ENCODE measurements around the gene TMEM248.
"Not testable (repeated sequence)": the region's sequence is repeated elsewhere in the genome, so short reads cannot be mapped to it uniquely, and the experiment has no call there.

TMEM248 gene

DNA sequence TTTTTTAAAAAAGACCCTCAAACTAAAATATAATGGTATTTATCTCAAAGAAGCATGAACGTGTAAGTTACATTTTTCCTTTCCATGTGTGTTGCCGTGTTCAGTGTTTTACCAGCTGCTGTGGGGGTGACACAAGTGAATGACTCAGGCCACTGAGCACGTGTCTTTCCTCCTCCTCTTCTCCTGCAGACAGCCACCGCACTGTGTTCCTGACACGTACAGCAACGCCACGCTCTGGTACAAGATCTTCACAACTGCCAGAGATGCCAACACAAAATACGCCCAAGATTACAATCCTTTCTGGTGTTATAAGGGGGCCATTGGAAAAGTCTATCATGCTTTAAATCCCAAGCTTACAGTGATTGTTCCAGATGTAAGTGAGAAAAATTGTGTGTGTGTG, 29.7 kb downstream of the TMEM248 start:
- no peak for DNase-seq (ENCODE audit: low spot score)

DNA sequence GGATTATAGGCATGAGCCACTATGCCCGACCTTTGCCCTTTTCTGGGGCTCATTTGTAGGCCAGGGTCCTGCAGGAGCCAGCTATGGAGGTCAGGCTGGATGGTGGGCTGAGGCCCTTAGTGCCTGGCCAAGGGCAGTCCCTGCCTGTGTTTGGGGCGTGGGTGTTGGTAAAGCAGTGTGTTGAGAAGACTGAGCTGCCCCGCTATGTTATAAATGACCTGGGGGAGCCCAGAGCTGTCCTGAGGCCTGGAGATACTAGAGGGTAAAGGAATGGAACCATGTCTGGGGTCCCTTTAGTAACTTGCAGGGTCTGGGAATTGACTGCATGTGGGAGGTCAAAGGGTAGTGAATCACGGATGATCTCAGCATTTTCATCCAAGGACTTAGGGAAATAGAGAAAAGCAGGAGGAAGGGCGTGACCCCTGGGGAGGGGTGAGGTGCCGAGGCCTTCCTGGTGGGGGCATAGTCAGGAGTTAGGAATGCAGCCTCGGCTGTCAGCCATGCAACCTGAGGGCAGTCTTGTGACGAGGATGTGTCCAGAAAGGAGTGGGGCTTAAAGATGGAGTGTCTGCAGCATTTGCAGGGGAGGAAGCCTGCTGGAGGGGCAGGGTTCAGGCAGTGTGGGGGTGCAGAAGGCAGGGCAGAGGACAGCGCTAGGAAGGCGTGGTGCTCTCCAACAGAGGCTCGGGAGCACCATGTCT, 31.5 kb downstream of the TMEM248 start:
- DNase-seq (ENCODE audit: low spot score): no peak

DNA sequence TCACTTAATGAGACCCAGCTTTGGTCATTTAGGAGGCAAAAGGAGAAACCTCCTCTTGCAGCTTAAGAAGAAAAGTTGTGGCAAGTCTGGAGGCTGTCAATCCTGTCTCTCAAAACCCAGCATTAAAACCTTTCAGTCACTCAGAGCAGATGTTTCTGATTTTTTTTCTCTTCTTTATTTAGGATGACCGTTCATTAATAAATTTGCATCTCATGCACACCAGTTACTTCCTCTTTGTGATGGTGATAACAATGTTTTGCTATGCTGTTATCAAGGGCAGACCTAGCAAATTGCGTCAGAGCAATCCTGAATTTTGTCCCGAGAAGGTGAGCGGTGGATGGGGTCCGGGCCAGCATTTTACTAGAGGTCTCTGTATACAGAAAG, 32.0 kb downstream of the TMEM248 start:
- no peak for DNase-seq (ENCODE audit: low spot score)

DNA sequence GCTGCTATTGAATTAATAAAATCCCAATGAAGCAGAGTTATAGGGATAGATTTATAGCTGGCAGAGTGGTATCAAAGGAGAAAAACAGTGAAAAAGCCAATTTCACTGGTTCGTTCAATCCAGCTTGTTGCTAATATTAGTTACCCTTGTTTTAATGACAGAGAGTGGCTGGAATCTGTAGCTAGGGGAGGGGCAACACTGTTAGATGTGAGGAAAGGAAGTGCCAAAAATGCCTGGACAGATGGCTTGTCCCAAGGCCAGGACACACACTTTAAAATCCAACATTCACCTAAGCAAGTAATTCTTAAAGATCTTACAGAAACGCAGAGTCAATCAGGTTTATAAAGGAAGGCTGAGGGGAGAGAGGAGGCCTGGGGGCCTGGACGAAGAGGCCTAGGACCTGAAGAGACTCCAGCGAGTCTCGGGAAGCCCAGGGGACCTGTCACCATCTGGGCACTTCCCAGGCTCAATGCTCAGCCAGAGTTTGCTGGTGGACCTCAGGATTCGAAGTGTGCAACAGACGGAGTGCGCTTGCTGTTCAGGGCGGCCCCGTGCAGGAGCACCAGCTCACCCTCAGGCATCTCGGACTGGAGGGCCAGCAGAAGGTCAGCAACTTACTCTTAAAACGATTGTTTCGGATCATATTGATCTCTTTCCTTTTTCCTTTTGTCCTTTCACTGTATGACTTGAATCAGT, 36.7 kb downstream of the TMEM248 start:
- no peak for DNase-seq (ENCODE audit: low spot score)

DNA sequence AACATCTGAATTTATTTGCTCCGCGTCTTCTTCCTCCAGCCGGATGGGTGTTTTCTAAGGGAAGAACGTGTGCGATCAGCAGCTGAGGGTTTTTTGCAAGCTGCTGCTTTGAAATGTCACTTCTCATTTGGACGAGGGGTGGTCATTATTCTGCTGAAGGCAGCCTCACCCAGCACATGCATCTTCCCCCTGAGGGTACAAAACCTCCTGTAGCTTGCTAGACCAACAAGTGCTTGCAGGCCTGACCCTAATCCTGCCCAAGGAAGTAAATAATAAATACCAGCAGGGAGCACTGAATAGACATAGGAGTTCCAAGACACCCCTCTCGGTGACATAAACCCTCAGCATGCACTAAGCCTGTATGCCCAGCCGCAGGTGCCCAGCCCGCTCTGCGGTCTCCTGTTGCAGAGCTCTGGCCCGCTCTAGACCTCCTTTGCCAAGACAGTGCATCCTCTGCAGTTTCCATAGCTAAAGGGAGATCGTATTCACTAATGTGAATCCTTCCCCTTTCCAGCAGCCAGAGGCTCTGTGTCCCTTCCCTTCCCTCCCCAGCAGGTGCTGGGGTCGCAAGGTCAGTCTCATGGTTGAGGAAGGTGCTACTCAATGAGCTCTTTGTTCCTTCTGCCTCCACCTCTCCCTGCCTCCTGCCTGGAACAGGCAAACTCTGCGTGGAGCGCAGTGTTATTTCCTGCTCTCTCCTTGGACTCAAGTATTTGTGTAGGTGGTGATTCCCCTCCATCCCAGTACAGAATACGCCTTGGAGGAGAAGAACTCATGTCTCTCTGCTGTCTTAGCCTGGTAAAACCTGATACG, 37.7 kb downstream of the TMEM248 start:
- no peak for DNase-seq (ENCODE audit: low spot score)

DNA sequence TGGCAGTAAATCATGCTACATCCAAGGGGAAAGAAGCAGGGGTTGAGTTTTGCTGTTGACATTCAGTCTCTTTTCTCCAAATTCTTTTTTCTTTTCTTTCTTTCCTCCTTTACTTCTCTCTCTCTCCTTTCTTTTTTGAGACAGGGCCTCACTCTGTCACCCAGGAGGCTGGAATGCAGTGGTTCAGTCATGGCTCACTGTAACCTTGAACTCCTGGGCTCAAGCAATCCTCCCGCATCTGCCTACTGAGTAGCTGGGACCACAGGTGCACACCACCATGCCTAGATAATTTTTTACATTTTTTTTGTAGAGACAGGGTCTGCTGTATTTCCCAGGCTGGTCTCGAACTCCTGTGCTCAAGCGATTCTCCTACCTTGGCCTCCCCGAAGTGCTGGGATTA, 39.2 kb downstream of the TMEM248 start:
- DNase-seq (ENCODE audit: low spot score): no peak

DNA sequence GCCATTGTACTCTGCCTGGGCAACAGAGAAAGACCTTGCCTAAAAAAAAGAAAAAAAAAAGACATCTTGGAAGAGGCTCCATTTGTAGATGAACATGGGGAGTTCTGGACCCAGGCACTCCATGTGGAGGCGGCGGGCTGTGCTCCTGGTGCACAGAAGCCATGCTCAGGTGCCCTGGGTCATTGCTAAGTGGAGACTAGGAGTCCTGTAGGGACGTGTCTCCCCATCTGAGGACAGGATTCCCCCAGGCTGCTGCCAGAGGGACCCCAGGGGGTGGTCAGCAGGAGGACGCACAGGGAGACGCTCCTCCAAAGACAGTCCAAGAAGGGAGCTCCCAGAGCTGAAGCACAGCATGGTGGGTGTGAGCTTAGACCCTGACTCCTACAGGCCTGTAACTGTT, 40.1 kb downstream of the TMEM248 start:
- no peak for DNase-seq (ENCODE audit: low spot score)

DNA sequence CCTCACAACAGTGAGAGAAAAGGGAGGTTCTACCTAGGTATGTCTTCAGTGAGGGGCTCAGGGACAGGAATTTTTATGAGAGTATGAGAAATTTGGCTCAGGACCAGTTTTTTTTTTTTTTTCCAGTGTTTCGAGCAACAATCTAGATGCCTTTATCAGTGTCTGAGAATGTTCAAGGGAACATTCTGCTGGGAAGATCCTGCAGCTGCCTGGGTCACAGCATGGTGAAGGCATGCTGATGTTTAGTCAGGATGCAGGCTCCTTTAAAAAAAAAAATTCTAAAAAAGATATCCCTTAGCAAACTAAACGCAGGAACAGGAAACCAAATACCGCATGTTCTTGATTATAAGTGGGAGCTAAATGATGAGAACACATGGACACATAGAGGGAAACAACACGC, 43.4 kb downstream of the TMEM248 start:
- no peak for DNase-seq (ENCODE audit: low spot score)

DNA sequence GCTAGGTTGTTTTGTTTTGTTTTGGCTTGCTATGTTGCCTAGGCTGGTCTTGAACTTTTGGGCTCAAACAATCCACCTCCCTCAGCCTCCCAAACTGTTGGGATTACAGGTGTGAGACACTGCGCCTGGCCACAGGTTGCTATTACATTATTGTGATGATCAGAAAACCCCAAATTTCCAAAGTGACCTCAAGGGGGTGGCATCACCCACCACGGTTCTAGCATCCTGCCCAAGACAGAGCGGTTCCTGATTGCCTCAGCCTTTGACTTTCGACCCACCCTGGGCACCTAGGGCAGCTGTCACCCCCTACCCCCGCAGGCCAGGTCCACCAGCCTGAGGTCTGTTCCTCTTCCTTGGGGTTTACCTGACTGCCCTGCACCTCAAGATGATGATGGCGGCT, 46.0 kb downstream of the TMEM248 start:
- no peak for DNase-seq (ENCODE audit: low spot score)

DNA sequence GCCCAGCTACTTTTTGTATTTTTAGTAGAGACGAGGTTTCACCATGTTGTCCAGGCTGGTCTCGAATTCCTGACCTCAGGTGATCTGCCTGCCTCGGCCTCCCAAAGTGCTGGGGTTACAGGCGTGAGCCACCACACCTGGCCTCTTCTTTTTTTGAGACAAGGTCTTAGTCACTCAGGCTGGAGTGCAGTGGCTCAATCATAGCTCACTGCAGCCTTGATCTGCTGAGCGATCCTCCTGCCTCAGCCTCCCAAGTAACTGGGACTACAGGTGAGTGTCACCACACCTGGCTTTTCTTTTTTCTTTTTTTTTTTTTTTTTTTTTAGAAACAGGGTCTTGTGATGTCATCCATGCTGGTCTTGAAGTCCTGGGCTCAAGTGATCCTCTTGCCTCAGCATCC, 48.0 kb downstream of the TMEM248 start:
- DNase-seq (ENCODE audit: low spot score): not testable (repeated sequence)

DNA sequence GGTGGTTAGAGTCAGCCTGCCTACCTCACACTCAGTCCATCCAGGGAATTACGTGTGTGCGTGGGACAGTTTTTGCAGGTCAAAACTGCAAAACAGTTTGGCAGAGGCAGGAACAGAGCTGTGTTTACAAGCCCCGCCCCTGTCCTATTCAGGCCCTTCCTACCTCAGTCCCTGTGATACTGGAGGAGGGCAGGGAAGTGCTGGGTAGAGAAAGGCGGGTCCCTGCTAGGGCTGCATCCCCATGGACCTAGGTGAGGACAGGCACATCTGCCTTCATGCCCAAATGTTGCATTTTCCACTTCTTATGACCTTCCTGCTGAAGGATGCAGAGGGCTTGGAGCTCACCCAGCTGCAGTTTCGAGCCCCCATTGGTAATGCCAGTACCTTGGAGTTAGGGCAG, 49.3 kb downstream of the TMEM248 start:
- no peak for DNase-seq (ENCODE audit: low spot score)

DNA sequence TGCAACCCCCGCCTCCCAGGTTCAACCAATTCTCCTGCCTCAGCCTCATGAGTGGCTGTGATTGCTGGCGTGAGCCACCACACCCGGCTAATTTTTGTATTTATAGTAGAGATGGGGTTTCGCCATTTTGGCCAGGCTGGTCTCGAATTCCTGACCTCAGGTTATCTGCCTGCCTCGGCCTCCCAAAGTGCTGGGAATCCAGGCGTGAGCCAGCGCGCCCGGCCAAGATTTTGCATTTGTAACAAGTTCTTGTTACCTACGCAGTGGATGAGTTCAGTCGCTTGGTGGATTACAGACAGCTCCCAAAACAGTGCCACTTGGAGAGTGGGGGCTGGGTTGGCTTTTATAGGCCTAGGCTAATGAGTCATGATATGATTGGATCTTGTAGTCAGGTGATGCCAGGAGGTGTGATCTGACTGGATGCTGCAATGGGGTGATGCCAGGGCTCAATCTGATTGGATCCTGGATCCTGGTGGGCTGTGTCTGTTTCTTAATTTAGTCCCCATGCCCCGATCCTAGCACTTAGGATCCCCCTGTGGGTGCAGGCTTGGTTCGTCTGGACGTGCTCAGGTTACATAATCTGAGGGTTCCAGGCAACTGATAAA, 54.1 kb downstream of the TMEM248 start:
- DNase-seq (ENCODE audit: low spot score): no peak

DNA sequence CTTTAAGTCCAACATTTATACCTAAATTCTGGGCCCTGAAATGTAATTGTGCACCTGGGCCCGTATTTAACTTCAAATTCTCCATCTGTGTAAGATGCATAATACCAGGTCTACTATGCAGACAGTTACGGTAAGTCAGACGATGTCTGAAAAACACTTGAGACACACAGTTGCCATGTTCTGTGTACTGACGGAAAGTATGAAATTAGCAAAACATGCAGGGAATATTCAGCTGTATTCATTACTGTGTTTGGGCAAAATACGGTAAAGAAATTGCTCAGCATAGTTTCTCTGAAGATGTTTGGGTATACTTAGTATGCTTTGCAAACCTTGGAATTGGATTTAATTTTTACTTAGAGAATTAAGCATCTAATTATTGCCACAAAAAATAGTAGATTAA, 57.3 kb downstream of the TMEM248 start:
- not testable (repeated sequence) for DNase-seq (ENCODE audit: low spot score)

DNA sequence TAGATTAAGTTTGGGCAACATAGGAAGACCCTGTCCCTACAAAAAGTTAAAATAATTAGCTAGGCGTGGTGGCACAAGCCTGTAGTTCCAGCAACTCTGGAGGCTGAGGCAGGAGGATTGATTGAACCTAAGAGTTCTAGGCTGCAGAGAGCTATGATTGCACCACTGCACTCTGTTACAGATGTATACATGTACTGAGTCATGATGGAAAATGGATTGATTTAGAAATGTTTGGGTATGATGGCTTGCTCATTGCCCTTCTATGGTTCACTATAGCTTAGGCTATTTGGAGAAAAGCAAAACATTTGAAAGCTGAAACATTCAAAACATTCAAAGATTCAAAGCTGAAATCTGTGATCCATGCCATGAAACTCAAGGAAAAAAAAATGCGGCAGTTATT, 58.0 kb downstream of the TMEM248 start:
- not testable (repeated sequence) for DNase-seq (ENCODE audit: low spot score)

DNA sequence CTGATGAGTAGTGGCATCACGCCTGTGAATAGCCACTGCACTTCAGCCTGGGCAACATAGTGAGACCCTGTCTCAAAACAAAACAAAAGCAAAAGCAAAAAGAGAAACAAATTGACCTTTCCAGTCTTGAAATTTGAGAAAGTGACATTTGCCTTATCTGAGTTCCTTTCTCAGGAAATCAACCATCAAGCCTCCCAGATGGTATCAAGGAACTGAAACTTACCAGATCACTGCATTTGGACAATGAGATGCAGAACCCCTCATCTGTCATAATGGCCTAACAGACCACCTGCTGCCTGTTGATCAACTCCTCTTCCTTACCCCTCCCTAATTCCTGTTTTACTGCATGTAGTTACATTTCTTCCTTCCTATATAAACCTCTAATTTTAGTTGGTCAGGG, 59.3 kb downstream of the TMEM248 start:
- DNase-seq (ENCODE audit: low spot score): not testable (repeated sequence)

DNA sequence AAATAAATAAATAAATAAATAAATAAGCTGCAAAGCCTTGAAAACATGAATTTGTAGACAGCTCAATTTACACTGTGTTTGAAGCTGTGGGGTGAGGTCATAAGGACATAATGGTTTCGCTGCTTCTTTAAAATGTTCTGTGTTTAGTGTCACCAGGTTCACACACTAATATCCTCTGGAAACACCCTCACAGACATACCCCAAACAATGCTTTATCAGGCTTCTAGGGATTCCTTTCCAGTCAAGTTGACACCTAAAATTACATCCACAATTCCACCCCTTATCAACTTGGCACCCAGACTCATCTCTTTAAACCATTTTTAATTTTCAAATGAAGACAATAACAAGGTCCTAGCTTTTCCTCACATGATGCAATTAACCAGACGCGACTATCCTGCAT, 68.5 kb downstream of the TMEM248 start:
- DNase-seq (ENCODE audit: low spot score): not testable (repeated sequence)

DNA sequence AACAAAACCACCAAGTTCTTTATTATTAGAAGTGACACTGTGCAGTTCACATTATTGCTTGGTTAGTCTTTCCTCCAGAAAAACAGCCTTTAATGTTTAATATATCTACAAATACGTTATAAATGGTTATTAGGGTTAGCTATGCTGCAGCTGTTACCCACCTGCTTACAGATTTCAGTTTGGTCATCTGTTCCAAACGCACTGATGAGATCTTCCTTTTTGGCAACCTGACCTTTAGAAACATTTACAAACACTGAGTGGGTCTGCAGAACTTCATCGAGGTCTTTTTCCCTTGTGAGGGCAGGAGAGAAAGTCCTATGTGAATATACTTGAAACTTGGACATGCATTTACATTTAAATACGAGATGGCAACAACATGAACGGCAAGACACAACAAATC, 73.0 kb downstream of the TMEM248 start:
- not testable (repeated sequence) for DNase-seq (ENCODE audit: low spot score)

DNA sequence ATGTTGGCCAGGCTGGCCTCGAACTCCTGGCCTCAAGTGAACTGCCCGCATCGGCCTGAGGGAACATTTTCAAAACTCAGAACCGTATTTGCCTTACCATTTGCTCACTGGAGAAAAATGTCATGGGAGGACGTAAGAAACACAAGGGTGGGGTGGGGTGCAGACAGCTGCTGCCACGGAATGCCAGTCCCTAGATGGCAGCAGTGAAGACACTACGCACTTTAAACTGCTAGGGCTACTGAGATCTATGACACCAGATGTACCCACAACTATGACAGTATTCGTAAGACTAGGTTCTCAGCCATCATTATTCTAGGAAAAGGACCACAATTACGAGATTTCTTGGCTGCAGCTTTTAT, 73.6 kb downstream of the TMEM248 start:
- peak; percentile 79 for DNase-seq (ENCODE audit: low spot score)

DNA sequence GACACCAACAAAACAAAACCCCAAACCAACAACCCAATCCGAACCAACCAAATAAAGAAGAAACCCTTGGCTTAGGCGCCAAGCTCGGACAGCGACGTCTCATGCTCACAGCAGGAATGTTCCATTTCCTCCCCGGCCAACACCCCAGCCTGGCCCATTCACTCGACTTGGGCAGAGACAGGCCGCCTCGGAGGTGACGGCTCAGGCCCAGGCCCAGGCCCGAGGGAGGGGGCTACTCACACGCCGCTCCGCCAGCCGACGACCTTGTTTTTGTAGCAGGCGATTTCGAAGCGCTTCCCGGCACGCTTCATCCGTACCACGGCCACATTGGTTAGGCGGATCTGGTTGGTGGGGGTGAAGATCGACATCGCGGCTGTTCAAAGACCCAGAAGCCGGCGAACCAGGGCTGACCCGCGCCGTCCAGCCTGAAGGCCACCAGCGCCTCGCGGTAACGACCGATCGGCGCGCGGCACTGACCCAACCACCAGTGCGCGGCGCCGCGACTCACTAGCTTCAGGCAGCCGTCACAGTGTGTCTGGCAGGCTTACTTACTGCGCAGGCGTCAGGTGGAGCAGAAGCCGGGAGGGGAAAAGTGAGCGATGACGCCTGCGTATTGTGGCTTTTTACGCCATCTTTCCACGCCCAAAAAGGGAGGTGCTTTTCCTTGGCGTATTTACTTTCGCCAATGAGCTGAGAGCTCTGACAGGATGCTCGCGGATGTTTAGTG, 74.2 kb downstream of the TMEM248 start, which contains the start of gene SBDS:
Gene SBDS, minus strand, starts transcription at position 537 of the 727 bp plus-strand sequence. Its CDS starts 169 bp downstream, at position 368.
- DNase-seq (ENCODE audit: low spot score): peak; percentile 98

DNA sequence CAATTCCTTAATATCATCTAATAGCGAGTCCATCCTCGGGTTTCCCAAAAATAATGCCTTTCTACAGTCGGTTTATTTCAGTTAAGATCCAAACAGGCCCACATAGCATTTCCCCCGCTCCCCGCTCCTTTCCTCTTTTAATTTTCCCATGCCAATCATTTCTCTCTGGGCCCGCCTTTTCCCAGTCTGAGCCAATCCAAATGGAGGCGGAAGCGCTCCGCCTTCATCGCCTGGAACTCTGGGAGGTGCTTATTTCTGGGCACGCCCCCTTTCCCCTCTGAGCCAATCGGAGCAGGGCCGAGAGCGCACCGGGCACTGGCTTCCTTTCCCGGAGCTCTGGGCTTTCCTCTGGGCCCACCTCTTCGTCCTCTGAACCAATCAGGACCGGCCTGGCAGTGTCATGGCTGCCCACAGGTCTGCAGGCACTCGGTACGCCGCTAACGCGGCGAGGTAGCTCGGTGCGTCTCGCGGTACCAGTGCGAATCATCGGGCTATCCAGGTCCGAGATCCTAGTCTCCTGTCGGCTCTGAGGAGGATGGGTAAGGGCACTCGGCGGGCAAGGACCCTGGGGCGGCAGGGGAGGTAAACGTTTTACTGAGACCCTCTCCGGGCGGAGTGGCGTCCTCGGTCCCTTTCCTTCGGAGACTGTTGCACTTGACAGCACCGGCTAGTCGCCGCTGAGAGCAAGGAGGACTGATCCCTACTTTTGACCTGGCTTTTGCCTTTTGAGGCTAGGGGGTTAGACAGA, 75.6 kb downstream of the TMEM248 start, which contains the start of gene TYW1:
Gene TYW1, plus strand, starts transcription at position 390 of the 748 bp plus-strand sequence. Its CDS starts 146 bp downstream, at position 536.
- peak; percentile 99 for DNase-seq (ENCODE audit: low spot score)
